Cardiac muscle cell (in vitro differentiated cells and primary cell): ENCODE measurements around the gene POLN. TPM values are rescaled to one million over a fixed set of nuclear protein-coding genes. Genes with fewer than 3 reads are reported as not detected.
A peak's percentile ranks its signal among the peaks of the same experiment; 100 is the strongest.

Experiments used
- DNase-seq, 2 donors: peaks; one replicate each; pipeline versions ENCODE4 v3.0.0 to v3.0.0-alpha.2; 2010 to 2017; ENCODE audit warnings: low read depth in 1 of 2, low spot score in 1 of 2
- H3K27ac ChIP-seq: fragments of 200-600 bp; sonication (generic); 2 replicates; pipeline ENCODE4 v1.5.1; 2016
- H3K27me3 ChIP-seq: fragments of 200-600 bp; sonication (generic); 2 replicates; pipeline ENCODE4 v1.6.0; 2016; ENCODE audit warnings: control low read depth
- H3K36me3 ChIP-seq: fragments of 200-600 bp; sonication (generic); 2 replicates; pipeline ENCODE4 v1.5.1; 2016; ENCODE audit warnings: control low read depth
- H3K4me1 ChIP-seq: fragments of 200-600 bp; sonication (generic); 2 replicates; pipeline ENCODE4 v1.8.1; 2017; ENCODE audit warnings: low read depth, mild to moderate bottlenecking, mixed run types
- H3K4me3 ChIP-seq: fragments of 200-600 bp; sonication (generic); 2 replicates; pipeline ENCODE4 v1.5.1; 2016; ENCODE audit warnings: mild to moderate bottlenecking
- H3K9me3 ChIP-seq: fragments of 200-600 bp; sonication (generic); 2 replicates; pipeline ENCODE4 v1.5.1; 2017; ENCODE audit warnings: low read depth, mild to moderate bottlenecking, control low read depth
- polyA plus RNA-seq: library from polyadenylated mRNA; unstranded; fragments of >200 nt; fragmentation: Nextera tagmentation; extraction: Ambion mirVana; gene quantifications from 2 replicates; pipeline ENCODE4 v1.2.1, GENCODE V29; 2016
- total RNA-seq: library from RNA; depleted of rRNA; stranded (reverse); fragments of >200 nt; gene quantifications from 2 replicates; pipeline ENCODE4 v1.2.3, GENCODE V29; 2016
- TF ChIP-seq, protein P1 (sequence below): IDR thresholded peaks from 2 replicates; pipeline ENCODE4 v1.5.1; 2012; ENCODE audit warnings: low read depth, mild to moderate bottlenecking, low read length

Gene POLN
- total and polyA plus RNA-seq, 2 experiments from 2014 or later: 5.2 to 9.0 TPM

DNA sequence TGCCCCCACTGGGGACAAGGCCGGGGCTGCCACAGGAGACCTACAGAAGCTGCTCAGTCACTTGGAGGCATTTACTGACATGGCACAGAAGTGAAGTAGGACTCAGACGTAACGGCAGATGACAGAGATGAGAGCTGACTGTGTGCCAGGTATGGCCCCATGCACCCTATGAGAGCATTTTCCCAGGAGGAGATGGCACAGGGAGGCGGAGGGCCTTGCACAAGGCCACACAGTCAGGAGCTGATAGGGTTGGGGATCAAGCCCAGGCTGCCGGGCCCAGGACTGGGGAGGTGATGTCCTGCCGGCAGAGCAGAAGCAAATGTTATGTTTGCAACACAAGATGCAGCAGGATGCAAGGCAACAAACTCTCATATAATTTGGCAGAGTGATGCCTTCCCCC is 148.7 kb downstream of the POLN start:
- no peaks in the 10 kb centered on the region for H3K9me3 ChIP-seq
- DNase-seq: no peak
- no peak overlapping the region for H3K4me3 ChIP-seq
- no peaks in the 10 kb centered on the region for H3K27me3 ChIP-seq
- no peak overlapping the region for H3K27ac ChIP-seq
- TF ChIP-seq, protein P1, sequence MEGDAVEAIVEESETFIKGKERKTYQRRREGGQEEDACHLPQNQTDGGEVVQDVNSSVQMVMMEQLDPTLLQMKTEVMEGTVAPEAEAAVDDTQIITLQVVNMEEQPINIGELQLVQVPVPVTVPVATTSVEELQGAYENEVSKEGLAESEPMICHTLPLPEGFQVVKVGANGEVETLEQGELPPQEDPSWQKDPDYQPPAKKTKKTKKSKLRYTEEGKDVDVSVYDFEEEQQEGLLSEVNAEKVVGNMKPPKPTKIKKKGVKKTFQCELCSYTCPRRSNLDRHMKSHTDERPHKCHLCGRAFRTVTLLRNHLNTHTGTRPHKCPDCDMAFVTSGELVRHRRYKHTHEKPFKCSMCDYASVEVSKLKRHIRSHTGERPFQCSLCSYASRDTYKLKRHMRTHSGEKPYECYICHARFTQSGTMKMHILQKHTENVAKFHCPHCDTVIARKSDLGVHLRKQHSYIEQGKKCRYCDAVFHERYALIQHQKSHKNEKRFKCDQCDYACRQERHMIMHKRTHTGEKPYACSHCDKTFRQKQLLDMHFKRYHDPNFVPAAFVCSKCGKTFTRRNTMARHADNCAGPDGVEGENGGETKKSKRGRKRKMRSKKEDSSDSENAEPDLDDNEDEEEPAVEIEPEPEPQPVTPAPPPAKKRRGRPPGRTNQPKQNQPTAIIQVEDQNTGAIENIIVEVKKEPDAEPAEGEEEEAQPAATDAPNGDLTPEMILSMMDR: no peak
- H3K36me3 ChIP-seq: no peaks in the 10 kb centered on the region
- peaks cover 30% of the 10 kb centered on the region for H3K4me1 ChIP-seq

DNA sequence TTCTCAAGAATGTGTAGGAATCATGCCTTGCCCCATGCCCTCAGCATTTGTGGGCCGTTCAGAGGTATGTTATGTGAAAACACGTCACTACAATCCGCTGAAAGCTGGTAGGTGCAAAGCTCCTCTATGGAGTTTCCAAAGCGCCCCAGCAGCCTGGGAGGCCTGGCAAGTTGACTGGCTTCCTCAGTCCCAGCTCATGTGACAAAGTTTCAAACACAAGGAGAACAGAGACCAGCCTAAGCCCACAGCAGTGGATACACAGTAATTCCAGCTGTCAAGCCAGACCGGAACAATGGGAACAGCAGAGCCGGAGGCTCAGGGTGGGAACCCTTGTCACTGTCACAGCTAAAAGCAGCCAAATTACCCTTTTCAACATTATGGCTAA is 149.3 kb downstream of the POLN start:
- H3K27me3 ChIP-seq: no peaks in the 10 kb centered on the region
- H3K4me3 ChIP-seq: no peak overlapping the region
- no peaks in the 10 kb centered on the region for H3K9me3 ChIP-seq
- DNase-seq: no peak
- H3K36me3 ChIP-seq: no peaks in the 10 kb centered on the region
- peaks cover 31% of the 10 kb centered on the region for H3K4me1 ChIP-seq
- H3K27ac ChIP-seq: no peak overlapping the region
- TF ChIP-seq, protein P1: no peak

DNA sequence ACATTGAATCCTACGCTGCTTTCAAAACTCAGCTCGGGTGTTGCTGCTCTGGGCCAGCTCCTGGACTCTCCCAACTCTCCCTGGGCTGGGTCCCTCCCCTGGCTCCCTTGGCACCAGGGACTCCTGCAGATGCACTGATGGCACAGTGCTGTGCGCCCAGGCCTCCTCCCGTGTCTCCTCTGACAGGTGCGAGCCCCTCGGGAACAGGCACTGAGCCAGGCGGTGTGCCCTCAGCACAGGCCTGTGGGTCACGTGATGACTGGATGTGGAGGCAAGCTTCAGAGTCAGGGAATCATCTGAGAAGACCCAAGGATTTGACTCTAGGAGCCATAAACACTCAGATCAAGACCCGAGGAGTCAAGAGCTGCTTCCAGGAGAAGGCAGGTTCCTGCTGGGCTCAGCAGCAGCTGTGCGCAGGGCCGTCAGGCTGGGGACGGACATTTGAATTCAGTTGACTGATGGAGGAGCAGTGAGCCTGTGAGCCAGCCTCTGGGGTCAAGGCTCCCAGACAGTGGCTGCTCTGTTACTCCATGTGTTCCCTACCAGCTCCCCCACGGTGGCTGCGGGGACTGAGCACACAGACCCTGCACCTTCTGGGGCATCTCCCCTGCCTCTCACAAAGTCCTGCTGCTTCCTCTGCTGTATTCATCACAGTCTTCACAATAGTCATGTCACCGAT is 149.8 kb downstream of the POLN start:
- Histone ChIP-seq H3K27me3 (no peaks in the 10 kb centered on the region), H3K9me3 (no peaks in the 10 kb centered on the region), H3K4me3 (no peak overlapping the region), H3K27ac (no peak overlapping the region), H3K36me3 (no peaks in the 10 kb centered on the region), H3K4me1 (peaks cover 31% of the 10 kb centered on the region)
- no peak for DNase-seq
- TF ChIP-seq, protein P1: no peak

DNA sequence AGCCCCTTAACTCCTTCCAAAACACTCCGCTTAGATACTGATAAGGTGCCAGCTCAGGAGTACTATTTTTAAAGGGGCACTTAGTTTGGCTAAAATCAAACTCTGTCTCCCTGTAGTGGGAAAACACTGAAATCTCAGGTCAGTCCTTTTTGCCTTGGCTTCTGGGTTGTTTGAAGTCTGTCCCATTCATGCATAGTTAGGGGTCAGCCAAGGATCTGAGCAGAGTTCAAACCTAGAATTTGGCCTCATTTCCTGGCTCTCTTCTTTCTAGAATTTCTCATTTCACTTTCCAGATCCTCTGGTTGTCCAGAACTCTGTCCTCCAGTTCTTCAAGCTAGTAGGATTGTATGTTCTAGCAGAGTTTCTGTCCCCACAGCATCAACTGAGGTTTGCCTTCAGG is 151.3 kb downstream of the POLN start:
- TF ChIP-seq, protein P1: no peak
- Histone ChIP-seq H3K9me3 (no peaks in the 10 kb centered on the region), H3K4me3 (no peak overlapping the region), H3K27ac (no peak overlapping the region), H3K36me3 (no peaks in the 10 kb centered on the region), H3K27me3 (no peaks in the 10 kb centered on the region), H3K4me1 (peaks cover 31% of the 10 kb centered on the region)
- DNase-seq: peak in 1 of 2 donors; percentile 33

DNA sequence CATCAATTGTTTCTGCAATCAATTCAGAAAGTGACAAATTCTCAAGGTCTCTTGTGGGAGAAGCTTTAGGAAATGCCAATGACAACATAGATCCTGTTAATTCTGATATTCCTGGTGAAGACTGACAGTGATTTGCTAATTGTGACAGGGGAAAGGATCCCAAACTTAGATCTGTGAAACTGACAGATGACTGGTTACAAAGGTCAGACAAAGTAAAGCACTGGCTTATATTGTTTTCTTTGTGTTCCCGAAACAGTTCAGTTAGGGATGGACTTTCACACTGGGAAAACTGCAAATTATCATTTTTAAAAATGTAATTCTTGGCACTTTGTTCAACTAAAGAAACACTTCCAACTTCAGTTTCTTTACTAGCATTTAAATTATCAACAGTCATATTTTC is 152.7 kb downstream of the POLN start:
- H3K4me3 ChIP-seq: no peak overlapping the region
- H3K9me3 ChIP-seq: no peaks in the 10 kb centered on the region
- no peaks in the 10 kb centered on the region for H3K36me3 ChIP-seq
- peaks cover 31% of the 10 kb centered on the region for H3K4me1 ChIP-seq
- no peak for DNase-seq
- no peak overlapping the region for H3K27ac ChIP-seq
- TF ChIP-seq, protein P1: no peak
- no peaks in the 10 kb centered on the region for H3K27me3 ChIP-seq
